Measurements from ENCODE around the gene KCNC3.

The KCNC3 gene

GRCh38 chr19:50272263-50272897, 56.8 kb downstream of the KCNC3 start:
- DNase-seq = no peak

- DNase-seq = no peak
Measured at GRCh38 chr19:50269653-50270052, 59.5 kb downstream of the KCNC3 start.

- DNase-seq = no peak
Measured at GRCh38 chr19:50268501-50268900, 60.7 kb downstream of the KCNC3 start.

GRCh38 chr19:50268041-50268440, 61.1 kb downstream of the KCNC3 start:
- DNase-seq = no peak

- DNase-seq = no peak
Measured at GRCh38 chr19:50266896-50267295, 62.3 kb downstream of the KCNC3 start.

GRCh38 chr19:50266041-50266440, 63.1 kb downstream of the KCNC3 start:
- no peak for DNase-seq

GRCh38 chr19:50264483-50265186, 64.5 kb downstream of the KCNC3 start:
- DNase-seq = no peak

GRCh38 chr19:50263176-50263575, 66.0 kb downstream of the KCNC3 start:
- DNase-seq = no peak

All from NCI-H345 (cell line).